Transverse colon (tissue), 3 donors: Measurements from ENCODE around the gene ZNF100.

Experiments
- CTCF ChIP-seq, 5 experiments: fragments of 200-600 bp in 3 of 5; fragments of 450-650 bp in 2 of 5; sonication (generic) in 3 of 5; IDR thresholded peaks; 1 replicate in 2 of 5; 2 replicates in 3 of 5; pipeline ENCODE4 v1.5.1; 2016 to 2017; ENCODE audit warnings: antibody characterized with exemption in 5 of 5, inconsistent platforms in 3 of 5, mild to moderate bottlenecking in 2 of 5, moderate library complexity in 1 of 5
- EP300 ChIP-seq: sonication (generic); formaldehyde crosslinking; IDR thresholded peaks from one replicate; pipeline ENCODE4 v1.6.1; 2017; ENCODE audit warnings: antibody characterized with exemption, low read depth

- TF ChIP-seq CTCF (IDR thresholded peaks at IDR 0.05) (no peak), EP300 (no peak)
Measured at GRCh38 chr19:21750586-21751128, 16.7 kb downstream of the ZNF100 start.
